ENCODE results near the gene NR1D1. TPM values are rescaled to one million over a fixed set of nuclear protein-coding genes. Genes with fewer than 3 reads are reported as not detected.

Gene NR1D1
- total RNA-seq, 2 donors from 2014 or later: 3.0 to 4.4 TPM

DNA sequence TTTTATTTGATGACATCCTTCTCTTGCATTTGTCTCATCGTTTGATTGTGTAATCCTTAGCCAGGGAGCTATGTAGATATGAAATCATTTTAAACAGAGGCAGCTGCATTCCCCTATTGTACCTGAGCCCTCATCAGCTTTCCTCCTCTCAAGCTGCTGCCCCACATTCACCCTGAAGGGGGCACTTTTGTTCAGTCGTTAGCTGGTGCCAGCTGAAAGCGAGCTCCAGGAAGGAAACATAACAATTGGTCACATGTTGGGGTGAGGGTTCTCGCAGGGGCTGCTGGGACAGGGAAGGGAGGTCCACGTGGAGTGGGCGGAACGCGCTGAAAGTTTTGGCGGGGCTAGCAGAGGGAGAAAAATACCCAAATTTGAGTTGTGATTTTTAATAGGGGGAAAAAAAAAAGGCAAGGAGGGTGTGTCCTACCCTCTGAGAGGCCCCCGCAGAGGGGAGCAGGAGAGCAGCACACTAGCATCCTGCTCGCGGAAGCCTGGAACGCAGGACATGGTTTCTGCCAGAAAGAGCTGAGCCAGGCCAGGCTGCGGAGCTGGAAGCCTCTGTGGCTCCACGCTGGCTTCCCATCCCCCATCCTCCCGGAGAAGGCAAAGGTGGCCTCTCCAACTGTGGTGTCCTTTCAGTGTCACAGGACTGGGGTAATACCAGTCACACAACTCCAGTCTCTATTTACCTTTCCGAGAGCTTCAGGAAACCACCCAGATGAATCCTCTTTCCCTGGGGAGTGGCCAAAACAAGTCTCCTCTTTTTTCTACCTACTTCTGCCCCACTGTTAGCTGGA lies 12.9 kb upstream of the NR1D1 start:
- Mint-ChIP-seq H3K27ac (peak overlapping the region; percentile 97), H3K4me1 (peaks cover 45% of the 10 kb centered on the region), H3K36me3 (ENCODE audit: low read depth) (no peaks in the 10 kb centered on the region), H3K27me3 (ENCODE audit: insufficient read depth) (peaks cover 90% of the 10 kb centered on the region), H3K9me3 (no peaks in the 10 kb centered on the region), H3K4me3 (peak overlapping the region; percentile 58)
- H3K9me3 ChIP-seq (ENCODE audit: control insufficient read depth, low read length): no peaks in the 10 kb centered on the region
- peak overlapping the region; percentile 43 for H3K9ac ChIP-seq (ENCODE audit: extremely low read depth, low read length, poor library complexity, severe bottlenecking)
- H3K27ac ChIP-seq (ENCODE audit: low read depth, low read length): peak overlapping the region; percentile 42
- peaks cover 10% of the 10 kb centered on the region for H3K4me1 ChIP-seq (ENCODE audit: control insufficient read depth, insufficient read depth, low read length)
- TF ChIP-seq, protein P1, sequence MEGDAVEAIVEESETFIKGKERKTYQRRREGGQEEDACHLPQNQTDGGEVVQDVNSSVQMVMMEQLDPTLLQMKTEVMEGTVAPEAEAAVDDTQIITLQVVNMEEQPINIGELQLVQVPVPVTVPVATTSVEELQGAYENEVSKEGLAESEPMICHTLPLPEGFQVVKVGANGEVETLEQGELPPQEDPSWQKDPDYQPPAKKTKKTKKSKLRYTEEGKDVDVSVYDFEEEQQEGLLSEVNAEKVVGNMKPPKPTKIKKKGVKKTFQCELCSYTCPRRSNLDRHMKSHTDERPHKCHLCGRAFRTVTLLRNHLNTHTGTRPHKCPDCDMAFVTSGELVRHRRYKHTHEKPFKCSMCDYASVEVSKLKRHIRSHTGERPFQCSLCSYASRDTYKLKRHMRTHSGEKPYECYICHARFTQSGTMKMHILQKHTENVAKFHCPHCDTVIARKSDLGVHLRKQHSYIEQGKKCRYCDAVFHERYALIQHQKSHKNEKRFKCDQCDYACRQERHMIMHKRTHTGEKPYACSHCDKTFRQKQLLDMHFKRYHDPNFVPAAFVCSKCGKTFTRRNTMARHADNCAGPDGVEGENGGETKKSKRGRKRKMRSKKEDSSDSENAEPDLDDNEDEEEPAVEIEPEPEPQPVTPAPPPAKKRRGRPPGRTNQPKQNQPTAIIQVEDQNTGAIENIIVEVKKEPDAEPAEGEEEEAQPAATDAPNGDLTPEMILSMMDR (conservative IDR thresholded peaks at IDR 0.05): peak; percentile 83
- peaks cover 62% of the 10 kb centered on the region for H3K27me3 ChIP-seq (ENCODE audit: control insufficient read depth, insufficient read depth, low read length, poor library complexity, severe bottlenecking)
- no peaks in the 10 kb centered on the region for H3K36me3 ChIP-seq (ENCODE audit: control insufficient read depth, insufficient read depth, low read length)
- 6 to 11% methylated on average over 10 to 17 of the region's 17 CpGs for WGBS, 2 experiments (ENCODE audit: insufficient coverage in 1 of 2, insufficient read length in 1 of 2)
- DNase-seq: peak; percentile 99
- peak overlapping the region; percentile 70 for H3K4me3 ChIP-seq (ENCODE audit: low read length)

DNA sequence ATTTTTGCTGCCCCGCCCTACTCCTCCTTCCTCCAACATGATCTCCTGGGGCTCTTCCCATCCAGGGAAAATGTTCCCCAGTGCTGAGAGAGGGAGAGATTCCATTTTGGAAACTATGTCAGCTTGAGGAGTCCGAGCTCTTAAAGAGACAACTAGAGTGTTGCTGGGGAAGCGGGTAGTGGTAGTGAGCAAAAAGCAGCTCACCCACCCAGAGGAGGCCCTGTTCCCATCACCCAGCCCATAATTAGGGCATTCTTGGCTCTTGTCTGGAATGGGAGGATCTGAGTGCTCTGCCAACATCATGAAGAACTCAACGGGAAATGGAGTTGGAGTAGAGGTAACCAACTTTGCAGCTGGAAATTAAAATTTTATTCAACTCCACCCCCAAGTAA lies 12.3 kb upstream of the NR1D1 start:
- H3K27ac ChIP-seq (ENCODE audit: low read depth, low read length): no peak overlapping the region
- no peaks in the 10 kb centered on the region for H3K9me3 ChIP-seq (ENCODE audit: control insufficient read depth, low read length)
- 79 to 100% methylated on average over 2 to 4 of the region's 4 CpGs for WGBS, 2 experiments (ENCODE audit: insufficient coverage in 1 of 2, insufficient read length in 1 of 2)
- H3K36me3 ChIP-seq (ENCODE audit: control insufficient read depth, insufficient read depth, low read length): no peaks in the 10 kb centered on the region
- Mint-ChIP-seq H3K9me3 (no peaks in the 10 kb centered on the region), H3K27ac (peak overlapping the region; percentile 97), H3K4me1 (peaks cover 50% of the 10 kb centered on the region), H3K4me3 (no peak overlapping the region), H3K27me3 (ENCODE audit: insufficient read depth) (peaks cover 90% of the 10 kb centered on the region), H3K36me3 (ENCODE audit: low read depth) (no peaks in the 10 kb centered on the region)
- peaks cover 62% of the 10 kb centered on the region for H3K27me3 ChIP-seq (ENCODE audit: control insufficient read depth, insufficient read depth, low read length, poor library complexity, severe bottlenecking)
- H3K4me1 ChIP-seq (ENCODE audit: control insufficient read depth, insufficient read depth, low read length): peaks cover 15% of the 10 kb centered on the region
- TF ChIP-seq, protein P1 (conservative IDR thresholded peaks at IDR 0.05): no peak
- no peak overlapping the region for H3K9ac ChIP-seq (ENCODE audit: extremely low read depth, low read length, poor library complexity, severe bottlenecking)
- DNase-seq: peak; percentile 63
- H3K4me3 ChIP-seq (ENCODE audit: low read length): no peak overlapping the region

DNA sequence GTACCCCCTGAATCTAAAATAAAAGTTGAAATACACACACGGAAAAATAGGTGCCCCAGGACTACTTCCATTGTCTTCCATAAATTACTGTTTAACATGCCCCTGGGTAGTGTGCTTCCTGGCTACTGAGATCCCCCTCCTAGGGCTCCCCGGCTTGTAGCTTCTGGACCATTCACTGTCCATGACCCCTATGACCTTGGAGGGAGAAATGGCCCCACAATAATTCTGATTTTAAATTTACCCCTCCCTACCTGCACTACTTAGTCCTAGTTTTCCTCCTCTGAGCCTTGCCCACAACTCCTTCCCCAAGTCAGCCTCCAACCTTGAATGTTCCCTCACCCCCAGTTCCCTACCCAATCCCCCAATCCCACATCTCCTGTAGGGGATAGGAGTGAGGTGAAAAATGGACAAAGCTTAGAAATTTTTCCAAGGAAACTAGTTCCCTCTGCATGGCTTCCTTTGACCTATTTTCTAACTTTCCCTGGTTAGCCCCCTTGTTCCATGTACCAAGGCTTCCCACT lies 11.9 kb upstream of the NR1D1 start:
- Histone ChIP-seq H3K27me3 (ENCODE audit: control insufficient read depth, insufficient read depth, low read length, poor library complexity, severe bottlenecking) (peaks cover 62% of the 10 kb centered on the region), H3K9me3 (ENCODE audit: control insufficient read depth, low read length) (no peaks in the 10 kb centered on the region), H3K27ac (ENCODE audit: low read depth, low read length) (no peak overlapping the region), H3K4me3 (ENCODE audit: low read length) (no peak overlapping the region), H3K4me1 (ENCODE audit: control insufficient read depth, insufficient read depth, low read length) (peaks cover 16% of the 10 kb centered on the region), H3K9ac (ENCODE audit: extremely low read depth, low read length, poor library complexity, severe bottlenecking) (no peak overlapping the region), H3K36me3 (ENCODE audit: control insufficient read depth, insufficient read depth, low read length) (no peaks in the 10 kb centered on the region)
- peaks cover 55% of the 10 kb centered on the region for H3K4me1 Mint-ChIP-seq
- peaks cover 90% of the 10 kb centered on the region for H3K27me3 Mint-ChIP-seq (ENCODE audit: insufficient read depth)
- H3K36me3 Mint-ChIP-seq (ENCODE audit: low read depth): no peaks in the 10 kb centered on the region
- H3K4me3 Mint-ChIP-seq: no peak overlapping the region
- H3K9me3 Mint-ChIP-seq: no peaks in the 10 kb centered on the region
- TF ChIP-seq, protein P1 (conservative IDR thresholded peaks at IDR 0.05): no peak
- WGBS, 2 experiments (ENCODE audit: insufficient coverage in 1 of 2, insufficient read length in 1 of 2): 31 to 42% methylated on average over 2 of the region's 2 CpGs
- no peak for DNase-seq
- peak overlapping the region; percentile 44 for H3K27ac Mint-ChIP-seq

Data from endodermal cell (in vitro differentiated cells).